A549 treated with Hydrocortisone at 1 μM for 4 hours (cell line): Measurements from ENCODE around the gene KCTD1. TPM values are rescaled to one million over a fixed set of nuclear protein-coding genes. Genes with fewer than 3 reads are reported as not detected.

Source experiments
- total RNA-seq: library from RNA; stranded (reverse); fragments of 200-300 nt; extraction: Qiagen RNA extraction; gene quantifications from 5 replicates; pipeline ENCODE4 v1.2.3, GENCODE V29; 2022

The KCTD1 gene
- total RNA-seq = 30.2 to 44.3 TPM (median 37.4 TPM) in 5 replicates

GRCh38 chr18:26548415-26549262 is at the start of gene KCTD1:
Gene KCTD1 (minus strand): TSS chr18:26548553. CDS start chr18:26548536, 17 bp downstream.

